ENCODE measurements around the gene FBRSL1.

DNA sequence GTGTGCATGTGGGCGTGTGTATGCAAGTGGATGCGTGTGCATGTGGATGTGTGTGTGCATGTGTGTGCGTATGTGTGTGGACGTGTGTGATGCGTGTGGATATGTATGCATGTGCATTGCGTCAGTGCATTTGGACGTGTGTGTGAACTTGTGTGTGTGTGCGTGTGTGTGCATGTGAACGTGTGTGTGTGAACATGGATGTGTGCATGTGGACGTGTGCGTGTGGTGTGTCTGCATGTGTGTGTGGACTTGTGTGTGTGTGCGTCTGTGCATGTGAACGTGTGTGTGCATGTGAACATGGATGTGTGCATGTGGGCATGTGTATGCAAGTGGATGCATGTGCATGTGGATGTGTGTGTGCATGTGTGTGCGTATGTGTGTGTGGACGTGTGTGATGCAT, 34.4 kb upstream of the FBRSL1 start:
- TF ChIP-seq, protein P1, sequence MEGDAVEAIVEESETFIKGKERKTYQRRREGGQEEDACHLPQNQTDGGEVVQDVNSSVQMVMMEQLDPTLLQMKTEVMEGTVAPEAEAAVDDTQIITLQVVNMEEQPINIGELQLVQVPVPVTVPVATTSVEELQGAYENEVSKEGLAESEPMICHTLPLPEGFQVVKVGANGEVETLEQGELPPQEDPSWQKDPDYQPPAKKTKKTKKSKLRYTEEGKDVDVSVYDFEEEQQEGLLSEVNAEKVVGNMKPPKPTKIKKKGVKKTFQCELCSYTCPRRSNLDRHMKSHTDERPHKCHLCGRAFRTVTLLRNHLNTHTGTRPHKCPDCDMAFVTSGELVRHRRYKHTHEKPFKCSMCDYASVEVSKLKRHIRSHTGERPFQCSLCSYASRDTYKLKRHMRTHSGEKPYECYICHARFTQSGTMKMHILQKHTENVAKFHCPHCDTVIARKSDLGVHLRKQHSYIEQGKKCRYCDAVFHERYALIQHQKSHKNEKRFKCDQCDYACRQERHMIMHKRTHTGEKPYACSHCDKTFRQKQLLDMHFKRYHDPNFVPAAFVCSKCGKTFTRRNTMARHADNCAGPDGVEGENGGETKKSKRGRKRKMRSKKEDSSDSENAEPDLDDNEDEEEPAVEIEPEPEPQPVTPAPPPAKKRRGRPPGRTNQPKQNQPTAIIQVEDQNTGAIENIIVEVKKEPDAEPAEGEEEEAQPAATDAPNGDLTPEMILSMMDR (IDR thresholded peaks at IDR 0.05) = no peak
- TF ChIP-seq EP300 (IDR thresholded peaks at IDR 0.05; ENCODE audit: low read depth) (no peak), POLR2A (IDR thresholded peaks at IDR 0.05) (no peak), POLR2AphosphoS5 (IDR thresholded peaks at IDR 0.05) (no peak)

Measured in transverse colon (tissue), 4 donors.